GM18502 (cell line): ENCODE measurements around the gene TMEM260.
"Not testable (repeated sequence)": the region's sequence is repeated elsewhere in the genome, so short reads cannot be mapped to it uniquely, and the experiment has no call there.

Experiments
- ATAC-seq: cut with Tn5 transposase; IDR thresholded peaks from one replicate; pipeline ENCODE4 v1.9.1; 2021; ENCODE audit warnings: mild to moderate bottlenecking; ENCODE audit not compliant: unreplicated experiment, poor library complexity

Gene TMEM260

GRCh38 chr14:56594428-56594827 is 14.8 kb downstream of the TMEM260 start:
- no peak for ATAC-seq

GRCh38 chr14:56598519-56598918 is 18.9 kb downstream of the TMEM260 start:
- ATAC-seq: no peak

- ATAC-seq: no peak
Observed at GRCh38 chr14:56603648-56604047, 24.1 kb downstream of the TMEM260 start.

GRCh38 chr14:56608689-56609088 is 29.1 kb downstream of the TMEM260 start:
- no peak for ATAC-seq

GRCh38 chr14:56611663-56612062 is 32.1 kb downstream of the TMEM260 start:
- ATAC-seq: not testable (repeated sequence)

- ATAC-seq: no peak
Observed at GRCh38 chr14:56617084-56617483, 37.5 kb downstream of the TMEM260 start.

DNA sequence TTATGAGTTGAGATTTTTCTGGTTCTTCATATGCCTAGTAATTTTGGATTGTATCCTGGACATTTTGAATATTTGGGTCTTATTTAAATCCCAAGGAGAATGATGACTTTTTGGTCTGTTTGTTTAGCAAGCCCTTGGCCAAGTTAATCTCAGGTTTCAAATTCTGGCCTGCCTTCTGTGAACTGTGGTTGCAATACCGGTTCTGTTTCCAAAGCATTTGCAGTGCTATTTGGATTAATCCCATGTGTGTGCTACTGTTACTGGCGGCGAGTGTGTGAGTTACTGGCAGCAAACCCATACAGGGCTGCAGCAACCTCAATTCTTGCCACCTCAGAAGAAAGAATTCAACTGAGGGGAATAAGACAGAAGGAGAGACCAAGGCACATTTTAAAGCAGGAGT is 51.1 kb downstream of the TMEM260 start:
- no peak for ATAC-seq

DNA sequence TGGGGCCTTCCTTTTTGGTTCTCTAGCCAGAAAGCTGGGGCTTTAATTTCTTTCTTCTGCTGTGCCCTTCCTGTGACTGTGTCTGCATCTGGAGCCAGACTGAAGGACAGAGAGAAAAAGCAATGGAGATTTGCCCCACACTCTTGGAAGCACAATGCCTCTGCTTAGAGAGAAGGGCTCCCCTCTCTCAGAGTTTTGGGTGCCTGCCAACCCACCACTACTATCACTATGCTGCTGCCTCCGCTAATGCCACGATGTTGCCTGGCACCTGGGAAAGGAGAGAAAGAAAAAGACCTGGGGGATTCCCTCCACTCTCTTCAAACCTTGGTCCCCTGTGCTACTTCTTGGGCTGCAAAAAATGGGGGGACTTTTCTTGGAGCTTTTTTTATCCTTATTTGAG is 52.6 kb downstream of the TMEM260 start:
- ATAC-seq: no peak

- ATAC-seq: no peak
Observed at GRCh38 chr14:56633544-56633943, 53.9 kb downstream of the TMEM260 start.

- no peak for ATAC-seq
Observed at GRCh38 chr14:56635041-56635440, 55.4 kb downstream of the TMEM260 start.

DNA sequence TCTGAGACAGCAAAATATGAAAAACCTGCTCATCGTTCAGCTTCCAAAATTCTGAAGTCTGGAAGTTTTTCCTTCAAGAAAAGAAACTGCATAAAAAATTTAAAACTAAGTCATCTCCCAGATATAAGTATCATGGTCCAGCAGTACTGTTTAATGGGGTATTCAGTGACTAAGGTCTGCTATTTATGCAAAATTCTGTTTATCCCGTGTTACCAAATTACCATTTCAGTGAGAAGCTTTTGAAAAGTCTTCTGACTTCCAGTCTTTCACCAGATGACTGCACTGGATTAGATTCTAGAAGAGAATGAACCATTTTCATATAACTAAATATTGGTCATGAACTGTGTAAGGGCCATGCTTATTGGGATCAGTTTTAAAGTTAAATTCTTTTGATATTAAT is 67.9 kb downstream of the TMEM260 start:
- no peak for ATAC-seq

- ATAC-seq: no peak
Observed at GRCh38 chr14:56648508-56649301, 69.1 kb downstream of the TMEM260 start.

GRCh38 chr14:56649382-56649781 is 69.8 kb downstream of the TMEM260 start:
- ATAC-seq: no peak

- no peak for ATAC-seq
Observed at GRCh38 chr14:56650048-56650447, 70.5 kb downstream of the TMEM260 start.

- no peak for ATAC-seq
Observed at GRCh38 chr14:56650979-56651378, 71.4 kb downstream of the TMEM260 start.

GRCh38 chr14:56657604-56658003 is 78.0 kb downstream of the TMEM260 start:
- no peak for ATAC-seq

DNA sequence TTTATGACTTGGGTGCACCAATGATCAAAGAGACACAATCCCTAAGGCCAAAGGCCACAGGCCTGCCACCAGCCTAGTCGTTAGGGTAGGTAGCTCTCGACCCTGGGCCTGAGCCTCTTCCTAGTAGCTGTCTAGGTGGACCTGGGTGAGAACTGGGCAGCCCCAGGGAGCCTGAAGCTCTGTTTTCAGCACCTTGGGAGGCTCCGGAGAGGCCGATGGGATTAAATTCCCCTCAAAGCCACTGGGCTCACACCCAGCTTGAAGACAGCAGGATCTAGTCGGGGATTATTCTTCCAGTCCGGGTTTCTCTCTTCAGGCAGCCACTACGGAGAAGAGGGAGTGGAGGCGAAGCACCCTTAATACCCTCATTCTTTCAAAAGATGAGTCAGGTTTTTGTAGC is 79.8 kb downstream of the TMEM260 start:
- no peak for ATAC-seq

- ATAC-seq: peak; percentile 64
Observed at GRCh38 chr14:56659964-56660551, 80.5 kb downstream of the TMEM260 start.

DNA sequence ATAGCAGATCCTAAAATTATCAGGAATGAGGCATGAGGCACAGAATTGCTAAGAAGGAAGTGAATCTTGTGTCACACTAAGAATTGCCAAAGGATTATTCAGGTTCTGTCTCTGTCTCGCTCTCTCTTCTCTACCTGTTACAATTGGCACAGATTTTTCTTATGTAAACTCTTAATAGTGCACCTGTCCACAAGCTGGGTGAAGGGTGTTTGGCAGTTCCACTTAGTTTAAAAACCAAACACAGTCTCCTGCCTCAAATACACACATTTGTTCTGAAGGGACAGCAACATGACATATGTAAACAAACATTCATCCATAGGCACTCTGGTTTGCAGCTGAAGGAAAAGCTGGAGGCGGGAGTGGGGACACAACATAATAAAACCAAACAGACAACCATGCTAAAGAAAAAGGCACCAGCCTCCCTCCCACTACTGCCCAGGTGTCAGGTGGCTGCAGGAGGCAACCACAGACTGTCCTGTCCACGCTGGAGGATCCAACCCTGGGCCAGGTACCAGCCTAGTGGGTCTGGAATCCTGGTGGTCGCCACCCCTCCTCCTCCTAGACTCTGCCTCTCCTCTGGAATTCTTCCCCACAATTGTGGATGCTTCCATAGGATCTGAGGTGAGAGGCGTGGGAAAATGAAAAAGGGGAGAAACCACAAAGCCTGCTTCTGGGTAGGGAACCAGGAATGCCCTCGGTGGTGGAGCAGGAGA is 81.2 kb downstream of the TMEM260 start:
- ATAC-seq: no peak

GRCh38 chr14:56661478-56661877 is 81.9 kb downstream of the TMEM260 start:
- no peak for ATAC-seq

- ATAC-seq: no peak
Observed at GRCh38 chr14:56664811-56665421, 85.3 kb downstream of the TMEM260 start.
